Suppressor macrophage treated with lipopolysaccharide for 4 hours (primary cell): ENCODE results near the gene BIRC3.
"Not testable (repeated sequence)": the region's sequence is repeated elsewhere in the genome, so short reads cannot be mapped to it uniquely, and the experiment has no call there.

Source experiments
- DNase-seq: peaks from one replicate; pipeline ENCODE4 v3.0.0-alpha.2; 2020

Gene BIRC3

DNA sequence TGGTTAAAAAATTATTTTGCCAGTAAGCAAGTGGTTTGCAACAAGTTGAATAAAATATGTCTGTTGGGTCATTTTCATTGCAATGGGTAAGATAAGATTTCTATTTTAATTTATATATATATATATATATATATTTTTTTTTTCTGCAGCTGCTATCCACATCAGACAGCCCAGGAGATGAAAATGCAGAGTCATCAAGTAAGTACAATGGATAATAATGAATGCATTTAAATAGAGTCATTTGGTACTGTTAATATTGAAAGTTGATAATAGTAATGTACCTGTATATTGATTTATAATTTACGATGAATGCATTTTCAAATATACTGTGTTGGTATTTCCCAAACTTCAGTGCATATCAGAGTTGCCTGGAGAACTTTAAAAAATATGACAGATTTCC, 11.5 kb downstream of the BIRC3 start:
- no peak for DNase-seq

DNA sequence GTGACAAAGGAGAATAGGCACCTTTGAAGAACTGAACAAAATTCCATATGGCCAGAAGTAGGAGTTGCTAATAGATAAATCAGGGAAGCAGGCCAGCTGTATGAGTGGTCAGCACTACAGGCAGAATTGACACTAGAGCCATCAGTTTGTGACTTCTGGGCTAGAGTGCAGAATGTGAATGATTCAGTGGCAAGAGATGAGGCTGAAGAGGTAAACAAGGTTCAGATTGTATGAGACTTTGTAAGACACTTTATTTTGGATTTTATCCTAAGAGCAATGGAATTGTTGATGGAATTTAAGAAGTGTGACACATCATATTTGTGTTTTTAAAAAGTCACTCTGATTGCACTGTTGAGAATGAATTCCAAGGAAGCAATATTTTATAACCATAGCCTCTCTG, 12.9 kb downstream of the BIRC3 start:
- DNase-seq, result no peak

GRCh38 chr11:102331341-102331740, 14.1 kb downstream of the BIRC3 start:
- no peak for DNase-seq

DNA sequence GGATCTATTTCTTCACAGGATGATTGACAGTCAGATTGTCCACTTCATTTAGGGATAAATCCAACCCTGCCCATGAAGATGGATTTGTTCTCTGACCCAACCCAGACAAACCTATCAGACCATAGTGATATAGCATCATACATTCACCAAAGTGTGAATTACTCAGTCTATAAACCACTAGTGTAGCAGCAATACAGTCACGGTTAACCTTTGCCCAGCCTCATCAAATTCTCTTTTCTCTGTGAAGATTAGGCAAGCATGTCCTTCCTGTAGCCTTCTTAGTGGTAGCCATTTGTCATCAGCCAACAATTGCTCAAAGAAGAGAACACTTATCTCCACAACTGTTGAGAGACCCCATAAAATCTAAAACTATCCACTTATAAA, 15.3 kb downstream of the BIRC3 start:
- no peak for DNase-seq

GRCh38 chr11:102338479-102339010, 21.3 kb downstream of the BIRC3 start:
- DNase-seq, result no peak

GRCh38 chr11:102341311-102341710, 24.0 kb downstream of the BIRC3 start:
- DNase-seq, result not testable (repeated sequence)

DNA sequence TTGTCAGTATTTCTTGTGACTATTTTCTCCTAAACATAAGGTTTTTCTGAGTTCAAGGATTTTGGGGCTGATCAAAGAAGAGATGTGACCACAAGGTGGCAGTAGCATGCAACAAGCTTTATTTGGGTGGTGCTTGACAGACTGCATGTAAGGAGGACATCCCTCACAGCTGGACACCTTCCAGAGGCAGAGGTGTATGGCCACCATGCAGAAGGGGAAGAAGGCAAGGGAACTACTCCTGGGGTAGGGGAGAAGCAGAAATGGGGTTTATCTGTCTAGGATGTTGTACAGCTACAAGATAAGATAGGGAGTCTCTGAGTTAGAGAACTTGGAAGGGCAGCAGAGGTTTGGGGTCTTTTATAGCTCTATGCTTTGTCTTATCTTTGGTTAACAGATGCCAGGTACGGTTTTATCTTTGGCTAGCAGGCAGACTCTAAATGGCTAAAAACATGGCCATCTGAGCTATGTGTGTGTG, 24.6 kb downstream of the BIRC3 start:
- peak; percentile 84 for DNase-seq

DNA sequence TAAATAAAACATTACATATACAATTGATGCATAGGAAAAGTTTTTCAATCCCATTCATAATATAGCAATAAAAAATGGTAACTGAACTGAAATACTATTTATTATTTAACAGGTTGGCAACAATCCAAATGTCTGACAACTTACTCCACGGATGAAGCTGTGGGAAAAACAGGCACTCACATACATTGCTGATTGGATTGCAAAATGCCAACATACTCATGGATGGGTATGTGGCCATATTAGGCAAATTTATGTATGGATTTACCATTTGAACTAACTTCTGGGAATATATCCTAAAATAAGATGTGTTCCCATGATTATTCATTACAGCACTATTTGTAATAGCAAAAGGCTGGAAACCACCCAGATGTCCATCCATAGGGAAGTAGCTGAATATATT, 26.5 kb downstream of the BIRC3 start:
- peak; percentile 69 for DNase-seq

DNA sequence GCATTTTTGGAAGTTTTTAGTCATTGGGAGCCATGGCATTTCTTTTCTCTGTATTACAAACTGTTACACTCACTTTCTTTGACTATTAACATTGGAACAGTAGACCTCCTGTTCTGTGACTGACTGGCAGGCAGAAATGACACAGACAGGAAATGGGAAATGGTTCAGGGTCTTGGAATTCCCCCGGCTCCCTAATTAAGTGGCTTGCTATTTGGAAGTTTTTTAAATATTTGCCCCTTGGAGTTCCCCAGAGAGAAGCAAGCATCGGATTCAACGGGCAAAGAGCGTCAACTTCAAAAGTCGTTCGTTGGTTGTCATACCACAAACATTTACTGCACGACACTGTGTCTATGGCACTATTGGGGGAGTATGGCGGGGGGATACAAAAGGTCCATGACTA, 28.6 kb downstream of the BIRC3 start:
- peak; percentile 75 for DNase-seq

DNA sequence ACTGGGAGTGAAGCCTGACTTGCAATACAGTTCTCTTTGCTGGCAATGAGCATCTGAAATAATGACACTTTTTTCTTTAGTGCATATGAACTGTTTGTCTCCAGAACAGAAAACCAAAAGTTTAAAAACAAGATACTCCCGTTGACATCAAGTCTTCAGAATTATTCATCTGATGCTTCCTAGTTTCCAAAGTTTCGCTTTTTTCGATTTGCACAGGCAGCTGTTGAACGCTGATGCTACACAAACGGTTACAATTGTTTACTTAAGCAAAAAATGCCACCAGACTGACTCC, 29.1 kb downstream of the BIRC3 start:
- peak; percentile 90 for DNase-seq

DNA sequence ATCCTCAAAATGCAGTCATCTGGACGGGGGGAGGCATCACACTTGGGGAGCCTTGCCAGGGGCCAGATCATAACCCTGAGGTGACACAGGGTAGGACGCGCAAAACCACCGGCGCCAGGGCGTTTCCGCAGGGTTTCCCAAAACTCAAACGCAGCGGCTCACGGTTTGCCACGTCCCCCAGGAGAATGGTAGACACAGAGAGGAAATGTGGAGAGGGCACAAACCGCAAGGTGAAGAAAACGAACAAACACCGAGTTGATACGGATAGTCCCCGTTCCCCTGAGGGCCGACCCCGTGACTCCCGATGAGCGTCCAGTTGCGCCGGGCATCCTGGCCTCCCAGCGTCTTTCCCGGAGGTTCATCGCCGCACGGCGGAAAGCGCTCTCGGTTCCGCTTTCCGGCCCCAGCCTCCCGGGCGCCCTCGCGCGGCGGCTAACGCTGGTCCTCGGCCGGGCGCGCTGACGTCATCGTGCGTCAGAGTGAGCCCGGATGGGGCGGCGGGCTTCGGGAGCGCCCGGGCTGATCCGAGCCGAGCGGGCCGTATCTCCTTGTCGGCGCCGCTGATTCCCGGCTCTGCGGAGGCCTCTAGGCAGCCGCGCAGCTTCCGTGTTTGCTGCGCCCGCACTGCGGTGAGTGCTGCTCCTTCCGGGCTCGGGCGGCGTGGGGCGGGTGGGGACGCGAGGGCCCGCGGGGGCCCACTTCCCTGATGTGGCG, 29.6 kb downstream of the BIRC3 start, which contains the start of gene BIRC2:
Gene BIRC2 (plus strand): TSS at position 467 of the 714 bp plus-strand sequence. CDS start 2,641 bp downstream, outside the sequence.
- DNase-seq, result peak; percentile 99

DNA sequence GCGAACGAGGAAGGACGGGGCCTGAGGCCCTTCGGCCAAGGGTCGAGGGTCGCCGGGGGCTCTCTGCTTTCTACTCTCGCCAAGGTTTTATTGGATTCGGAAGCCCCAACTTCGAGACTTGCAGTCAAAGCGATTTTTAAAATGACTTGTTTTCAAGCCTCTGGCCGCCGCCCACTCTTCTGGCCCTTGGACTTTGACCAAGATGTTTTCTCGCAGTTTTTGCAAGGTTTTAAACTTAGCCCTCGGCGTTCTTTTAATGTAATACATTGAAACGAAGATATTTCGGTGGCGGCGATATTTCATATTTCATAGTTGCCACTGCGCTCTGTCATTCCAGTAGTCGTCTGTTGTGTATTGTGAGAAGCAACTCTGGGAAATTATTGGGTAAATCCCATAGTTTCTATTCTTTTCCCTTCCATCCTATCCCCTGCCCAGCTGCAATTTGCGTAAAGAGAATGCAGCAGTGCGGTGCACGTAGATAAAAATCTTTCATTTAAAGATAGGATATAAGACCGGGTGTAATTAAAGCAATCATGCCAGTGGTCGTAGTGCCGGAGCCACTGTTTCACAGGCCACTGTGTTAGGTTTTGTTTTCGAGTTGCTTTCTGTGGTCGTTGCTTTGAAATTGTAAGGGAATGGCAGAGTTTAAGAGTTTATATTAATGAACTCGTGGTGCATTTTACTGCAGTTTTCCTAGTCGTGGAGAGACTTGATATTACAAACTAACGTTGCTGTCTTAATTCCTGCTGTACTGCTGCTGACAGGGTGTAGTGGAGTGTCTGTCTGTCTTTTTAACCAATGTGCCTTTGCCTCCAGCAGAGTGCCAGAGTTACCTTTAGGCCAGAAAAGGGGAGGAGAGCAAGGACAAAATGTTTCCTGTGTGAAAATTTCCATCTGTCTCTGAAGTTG, 30.4 kb downstream of the BIRC3 start:
- peak; percentile 72 for DNase-seq

GRCh38 chr11:102357116-102357515, 39.8 kb downstream of the BIRC3 start:
- DNase-seq, result no peak

DNA sequence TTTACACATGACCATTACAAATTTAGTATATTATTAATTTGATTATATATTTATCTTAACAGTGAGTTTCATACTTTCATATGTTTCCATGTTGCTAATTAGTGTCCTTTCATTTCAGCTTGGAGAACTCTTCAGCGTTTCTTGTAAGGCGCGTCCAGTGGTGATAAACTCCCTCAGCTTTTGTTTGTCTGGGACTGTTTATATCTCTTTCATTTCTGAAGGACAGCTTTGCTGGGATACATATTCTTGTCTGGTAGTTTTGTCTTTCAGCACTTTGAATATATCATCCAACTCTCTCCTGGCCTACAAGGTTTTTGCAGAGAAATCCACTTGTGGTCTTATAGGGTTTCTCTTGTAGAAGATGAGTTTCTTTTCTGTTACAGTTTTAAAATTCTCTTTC, 42.1 kb downstream of the BIRC3 start:
- no peak for DNase-seq

DNA sequence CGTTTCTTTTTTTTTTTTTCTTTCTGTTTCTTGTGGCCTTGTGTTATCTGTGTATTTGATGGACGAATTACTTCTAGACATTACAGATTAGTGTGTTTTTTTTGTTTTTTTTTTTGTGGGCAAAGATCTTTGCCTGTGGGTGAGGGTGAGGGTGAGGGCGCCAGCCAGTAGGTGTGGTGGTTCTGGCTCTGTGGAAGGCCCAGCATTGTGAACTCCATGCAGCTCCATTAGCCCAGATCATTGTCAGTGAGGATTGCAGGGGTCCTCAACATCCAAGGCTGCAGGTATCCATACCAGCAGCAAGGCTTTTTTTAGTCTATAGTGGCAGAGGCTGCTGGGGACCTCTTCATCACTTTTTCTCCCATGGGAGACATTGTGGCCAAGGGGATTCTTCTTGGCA, 43.4 kb downstream of the BIRC3 start:
- DNase-seq, result no peak

DNA sequence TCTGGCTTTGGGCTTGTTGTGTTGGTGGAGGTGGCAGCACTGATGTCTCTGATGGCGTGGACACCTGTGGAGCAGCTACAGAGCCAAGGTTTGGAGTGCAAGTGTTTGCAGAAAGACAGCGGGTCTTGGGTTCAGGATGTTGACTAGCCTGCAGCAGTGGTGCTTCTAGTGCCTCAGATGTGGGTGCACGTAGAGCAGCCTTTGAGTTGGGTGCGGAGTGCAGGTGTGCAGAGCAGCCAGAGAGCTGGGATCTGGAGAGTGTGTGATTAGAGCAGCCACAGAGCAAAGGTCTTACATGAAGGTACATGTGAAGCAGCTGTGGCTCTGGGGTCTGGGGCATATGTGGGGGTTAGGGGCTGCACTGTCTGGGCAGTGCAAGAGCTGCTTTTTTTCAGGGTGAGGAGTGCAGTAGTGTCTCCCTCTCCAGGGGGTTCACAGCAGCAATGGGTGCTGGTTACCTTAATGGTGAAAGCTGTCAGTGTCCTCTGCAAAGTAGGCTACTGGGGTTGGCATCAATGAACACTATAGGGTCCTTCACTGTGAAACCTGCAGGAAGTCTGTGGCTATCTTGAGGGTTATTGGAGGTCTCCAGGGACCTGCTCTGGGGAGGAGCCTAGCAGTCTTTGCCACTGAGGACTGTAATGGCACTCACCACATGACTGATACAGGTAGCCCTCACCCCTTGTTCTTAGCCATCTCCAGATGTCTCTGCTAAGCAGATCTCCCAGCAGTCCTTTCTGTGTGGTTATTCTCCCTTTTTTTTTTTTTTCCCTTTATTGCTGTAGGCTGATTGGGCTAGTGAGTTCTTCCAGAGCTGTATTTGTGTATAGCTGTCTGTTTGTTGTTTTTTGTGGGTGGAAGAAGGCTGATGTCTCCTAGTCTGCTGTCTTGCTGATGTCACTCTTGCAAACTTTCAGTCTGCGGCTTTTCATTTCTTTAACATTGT, 44.1 kb downstream of the BIRC3 start:
- no peak for DNase-seq

DNA sequence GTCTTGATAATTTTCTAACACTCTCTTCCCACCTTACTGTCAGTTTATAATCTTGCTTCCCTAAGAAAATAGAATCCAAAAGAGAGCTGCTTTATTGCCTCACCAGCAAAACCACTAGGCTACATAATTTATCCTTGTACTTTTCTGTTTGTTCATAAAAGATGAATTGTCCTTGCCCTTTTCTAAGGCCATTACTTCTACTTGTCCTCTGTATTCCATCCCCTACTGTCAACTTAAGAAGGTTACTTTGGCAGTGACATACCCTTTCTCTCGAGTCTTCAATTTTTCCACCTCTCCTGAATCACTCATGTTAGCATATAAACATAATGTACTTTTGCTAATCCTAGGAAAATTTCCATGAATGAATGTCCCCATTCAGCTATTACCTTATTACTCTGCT, 47.7 kb downstream of the BIRC3 start:
- no peak for DNase-seq

DNA sequence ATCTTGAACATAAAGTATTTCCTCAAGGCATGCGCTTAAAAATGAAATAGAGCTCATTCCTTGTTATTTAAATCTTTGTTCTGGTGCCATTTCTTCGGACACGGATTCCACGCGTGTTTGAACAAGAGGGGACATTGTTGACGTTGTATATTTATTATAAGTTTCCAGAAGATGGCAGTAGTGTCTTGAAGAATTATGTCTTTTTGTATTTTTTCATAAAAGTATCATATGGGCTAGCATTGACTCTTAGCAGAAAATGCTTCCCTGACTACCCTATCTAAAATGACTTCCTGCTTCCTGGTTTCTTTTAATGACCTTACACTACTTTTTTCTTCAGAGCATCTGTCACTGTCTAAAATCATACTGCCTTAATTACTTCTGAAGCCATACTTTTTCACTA, 50.1 kb downstream of the BIRC3 start:
- DNase-seq, result no peak

- no peak for DNase-seq
Measured at GRCh38 chr11:102368472-102368871, 51.2 kb downstream of the BIRC3 start.

GRCh38 chr11:102374633-102375424, 57.5 kb downstream of the BIRC3 start:
- not testable (repeated sequence) for DNase-seq

- no peak for DNase-seq
Measured at GRCh38 chr11:102375720-102376399, 58.6 kb downstream of the BIRC3 start.
